ENCODE data around the gene TECR.

DNA sequence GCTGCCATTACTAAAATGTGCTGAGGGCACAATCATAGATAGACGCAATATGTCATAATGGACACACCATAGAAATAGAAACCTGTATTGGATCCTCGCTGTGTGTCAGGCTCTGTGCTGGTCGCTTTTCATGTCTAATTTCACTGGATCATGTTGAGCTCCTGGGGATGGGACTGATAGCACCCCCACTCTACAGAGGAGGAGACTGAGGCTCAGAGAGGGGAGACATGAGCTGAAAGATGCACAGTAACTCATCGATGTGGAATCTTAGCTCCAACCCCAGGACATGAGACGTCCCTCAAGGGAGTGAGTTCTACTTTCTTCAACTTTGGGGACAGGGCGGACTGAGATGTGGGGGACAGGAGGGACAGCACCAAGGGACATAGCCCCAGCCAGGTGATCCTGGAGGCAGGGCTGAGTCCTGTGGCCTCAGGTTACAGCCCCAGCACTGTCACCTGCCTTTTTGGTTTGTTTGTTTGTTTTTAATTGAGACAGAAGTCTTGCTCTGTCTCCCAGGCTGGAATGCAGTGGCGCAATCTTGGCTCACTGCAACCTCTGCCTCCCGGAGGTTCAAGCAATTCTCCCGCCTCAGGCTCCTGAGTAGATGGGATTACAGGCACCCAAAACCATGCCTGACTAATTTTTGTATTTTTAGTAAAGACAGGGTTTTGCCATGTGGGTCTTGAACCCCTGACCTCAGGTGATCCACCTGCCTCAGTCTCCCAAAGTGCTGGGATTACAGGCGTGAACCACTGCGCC is 26.9 kb upstream of the TECR start:
- TF ChIP-seq ZNF830 (CRISPR knock-in tag; IDR thresholded peaks at IDR 0.05) (no peak), ZNF311 (CRISPR knock-in tag; IDR thresholded peaks at IDR 0.05) (no peak), TBL1XR1 (IDR thresholded peaks at IDR 0.05; ENCODE audit: low read length in 2 of 2) (no peak), POLR2A (conservative IDR thresholded peaks at IDR 0.05) (no peak), FOXK2 (conservative IDR thresholded peaks at IDR 0.05 in 1 of 2, IDR thresholded peaks at IDR 0.05 in 1 of 2; ENCODE audit: low read depth in 2 of 2) (no peak), ZBTB7A (IDR thresholded peaks at IDR 0.05; ENCODE audit: borderline replicate concordance, control insufficient read depth, low read depth, low read length) (no peak), EWSR1 (IDR thresholded peaks at IDR 0.05; ENCODE audit: borderline replicate concordance, low read depth, partially characterized antibody) (no peak), HMG20A (CRISPR knock-in tag; conservative IDR thresholded peaks at IDR 0.05) (no peak), POU5F1 (IDR thresholded peaks at IDR 0.05; ENCODE audit: borderline replicate concordance, low read depth, low read length, partially characterized antibody) (no peak)
- TF ChIP-seq, protein P1, sequence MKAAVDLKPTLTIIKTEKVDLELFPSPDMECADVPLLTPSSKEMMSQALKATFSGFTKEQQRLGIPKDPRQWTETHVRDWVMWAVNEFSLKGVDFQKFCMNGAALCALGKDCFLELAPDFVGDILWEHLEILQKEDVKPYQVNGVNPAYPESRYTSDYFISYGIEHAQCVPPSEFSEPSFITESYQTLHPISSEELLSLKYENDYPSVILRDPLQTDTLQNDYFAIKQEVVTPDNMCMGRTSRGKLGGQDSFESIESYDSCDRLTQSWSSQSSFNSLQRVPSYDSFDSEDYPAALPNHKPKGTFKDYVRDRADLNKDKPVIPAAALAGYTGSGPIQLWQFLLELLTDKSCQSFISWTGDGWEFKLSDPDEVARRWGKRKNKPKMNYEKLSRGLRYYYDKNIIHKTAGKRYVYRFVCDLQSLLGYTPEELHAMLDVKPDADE (conservative IDR thresholded peaks at IDR 0.05; ENCODE audit: control insufficient read depth, low read depth, low read length): no peak
- TF ChIP-seq, protein P2, sequence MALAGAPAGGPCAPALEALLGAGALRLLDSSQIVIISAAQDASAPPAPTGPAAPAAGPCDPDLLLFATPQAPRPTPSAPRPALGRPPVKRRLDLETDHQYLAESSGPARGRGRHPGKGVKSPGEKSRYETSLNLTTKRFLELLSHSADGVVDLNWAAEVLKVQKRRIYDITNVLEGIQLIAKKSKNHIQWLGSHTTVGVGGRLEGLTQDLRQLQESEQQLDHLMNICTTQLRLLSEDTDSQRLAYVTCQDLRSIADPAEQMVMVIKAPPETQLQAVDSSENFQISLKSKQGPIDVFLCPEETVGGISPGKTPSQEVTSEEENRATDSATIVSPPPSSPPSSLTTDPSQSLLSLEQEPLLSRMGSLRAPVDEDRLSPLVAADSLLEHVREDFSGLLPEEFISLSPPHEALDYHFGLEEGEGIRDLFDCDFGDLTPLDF (CRISPR knock-in tag; IDR thresholded peaks at IDR 0.05): no peak
- TF ChIP-seq, protein P3, sequence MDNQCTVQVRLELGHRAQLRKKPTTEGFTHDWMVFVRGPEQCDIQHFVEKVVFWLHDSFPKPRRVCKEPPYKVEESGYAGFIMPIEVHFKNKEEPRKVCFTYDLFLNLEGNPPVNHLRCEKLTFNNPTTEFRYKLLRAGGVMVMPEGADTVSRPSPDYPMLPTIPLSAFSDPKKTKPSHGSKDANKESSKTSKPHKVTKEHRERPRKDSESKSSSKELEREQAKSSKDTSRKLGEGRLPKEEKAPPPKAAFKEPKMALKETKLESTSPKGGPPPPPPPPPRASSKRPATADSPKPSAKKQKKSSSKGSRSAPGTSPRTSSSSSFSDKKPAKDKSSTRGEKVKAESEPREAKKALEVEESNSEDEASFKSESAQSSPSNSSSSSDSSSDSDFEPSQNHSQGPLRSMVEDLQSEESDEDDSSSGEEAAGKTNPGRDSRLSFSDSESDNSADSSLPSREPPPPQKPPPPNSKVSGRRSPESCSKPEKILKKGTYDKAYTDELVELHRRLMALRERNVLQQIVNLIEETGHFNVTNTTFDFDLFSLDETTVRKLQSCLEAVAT (IDR thresholded peaks at IDR 0.05): no peak
